ENCODE data around the gene GFPT2. TPM values are rescaled to one million over a fixed set of nuclear protein-coding genes. Genes with fewer than 3 reads are reported as not detected.

The GFPT2 gene
- total RNA-seq, 4 donors from 2014 or later, result 5.5 to 15.6 (median 6.4) TPM; not detected in 1

- intact Hi-C loops (cut with DNase I), result no loop called here
- peaks cover 0 to 4% (median 3%) of the 10 kb centered on the region in 3 donors for H3K4me1 ChIP-seq
- 91 to 92% methylated on average over 3 of the region's 3 CpGs for WGBS, 2 donors
- no peaks in the 10 kb centered on the region for H3K36me3 ChIP-seq
- no peak overlapping the region for H3K27ac ChIP-seq
- DNase-seq, result no peak
- H3K27me3 ChIP-seq, result no peaks in the 10 kb centered on the region
- H3K9me3 ChIP-seq, result no peaks in the 10 kb centered on the region
- no peak overlapping the region for H3K4me3 ChIP-seq
- TF ChIP-seq POLR2A (IDR thresholded peaks at IDR 0.05), result no peak
- TF ChIP-seq, protein P1, sequence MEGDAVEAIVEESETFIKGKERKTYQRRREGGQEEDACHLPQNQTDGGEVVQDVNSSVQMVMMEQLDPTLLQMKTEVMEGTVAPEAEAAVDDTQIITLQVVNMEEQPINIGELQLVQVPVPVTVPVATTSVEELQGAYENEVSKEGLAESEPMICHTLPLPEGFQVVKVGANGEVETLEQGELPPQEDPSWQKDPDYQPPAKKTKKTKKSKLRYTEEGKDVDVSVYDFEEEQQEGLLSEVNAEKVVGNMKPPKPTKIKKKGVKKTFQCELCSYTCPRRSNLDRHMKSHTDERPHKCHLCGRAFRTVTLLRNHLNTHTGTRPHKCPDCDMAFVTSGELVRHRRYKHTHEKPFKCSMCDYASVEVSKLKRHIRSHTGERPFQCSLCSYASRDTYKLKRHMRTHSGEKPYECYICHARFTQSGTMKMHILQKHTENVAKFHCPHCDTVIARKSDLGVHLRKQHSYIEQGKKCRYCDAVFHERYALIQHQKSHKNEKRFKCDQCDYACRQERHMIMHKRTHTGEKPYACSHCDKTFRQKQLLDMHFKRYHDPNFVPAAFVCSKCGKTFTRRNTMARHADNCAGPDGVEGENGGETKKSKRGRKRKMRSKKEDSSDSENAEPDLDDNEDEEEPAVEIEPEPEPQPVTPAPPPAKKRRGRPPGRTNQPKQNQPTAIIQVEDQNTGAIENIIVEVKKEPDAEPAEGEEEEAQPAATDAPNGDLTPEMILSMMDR (IDR thresholded peaks at IDR 0.05), result no peak
These were observed 20.7 kb upstream of the GFPT2 start for GRCh38 chr5:180373870-180374269.

GRCh38 chr5:180373454-180373853 lies 20.3 kb upstream of the GFPT2 start:
- Histone ChIP-seq H3K36me3 (no peaks in the 10 kb centered on the region), H3K27ac (no peak overlapping the region), H3K27me3 (no peaks in the 10 kb centered on the region), H3K9me3 (no peaks in the 10 kb centered on the region), H3K4me1 (peaks cover 0 to 4% (median 3%) of the 10 kb centered on the region in 3 donors), H3K4me3 (no peak overlapping the region)
- WGBS, 2 donors, result 82 to 87% methylated on average over 5 of the region's 5 CpGs
- TF ChIP-seq, protein P1 (IDR thresholded peaks at IDR 0.05), result no peak
- no peak for TF ChIP-seq POLR2A (IDR thresholded peaks at IDR 0.05)
- intact Hi-C loops (cut with DNase I), result no loop called here
- no peak for DNase-seq

DNA sequence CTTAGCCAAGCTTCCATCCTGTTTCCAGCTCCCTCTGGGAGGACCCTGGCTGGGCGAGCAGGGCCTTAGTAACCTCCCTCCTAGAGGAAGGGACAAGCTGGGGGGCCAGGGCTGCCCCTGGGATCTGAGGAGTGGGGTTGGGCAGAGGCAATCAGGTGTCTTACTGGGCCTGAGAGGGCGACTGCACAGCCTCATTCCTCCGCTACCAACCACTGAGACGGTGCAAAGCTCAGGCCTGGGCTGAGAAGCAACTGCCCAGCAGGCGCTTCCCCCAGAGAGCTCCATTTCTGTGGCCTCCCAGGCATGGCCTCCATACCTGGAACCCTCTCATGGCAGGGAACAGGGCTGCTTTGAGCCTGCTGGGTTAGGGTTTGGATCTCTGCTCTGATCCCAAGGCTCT lies 18.8 kb upstream of the GFPT2 start:
- intact Hi-C loops (cut with DNase I), result no loop called here
- Histone ChIP-seq H3K4me3 (no peak overlapping the region), H3K27ac (peak overlapping the region in 1 of 4 donors; percentile 49), H3K36me3 (no peaks in the 10 kb centered on the region), H3K4me1 (peaks cover 0 to 4% (median 3%) of the 10 kb centered on the region in 3 donors), H3K9me3 (no peaks in the 10 kb centered on the region), H3K27me3 (no peaks in the 10 kb centered on the region)
- TF ChIP-seq, protein P1 (IDR thresholded peaks at IDR 0.05), result no peak
- no peak for TF ChIP-seq POLR2A (IDR thresholded peaks at IDR 0.05)
- DNase-seq, result no peak
- WGBS, 2 donors, result 100% methylated on average over 1 of the region's 5 CpGs; no CpG with 5 or more reads in 1 of the 2 donors

DNA sequence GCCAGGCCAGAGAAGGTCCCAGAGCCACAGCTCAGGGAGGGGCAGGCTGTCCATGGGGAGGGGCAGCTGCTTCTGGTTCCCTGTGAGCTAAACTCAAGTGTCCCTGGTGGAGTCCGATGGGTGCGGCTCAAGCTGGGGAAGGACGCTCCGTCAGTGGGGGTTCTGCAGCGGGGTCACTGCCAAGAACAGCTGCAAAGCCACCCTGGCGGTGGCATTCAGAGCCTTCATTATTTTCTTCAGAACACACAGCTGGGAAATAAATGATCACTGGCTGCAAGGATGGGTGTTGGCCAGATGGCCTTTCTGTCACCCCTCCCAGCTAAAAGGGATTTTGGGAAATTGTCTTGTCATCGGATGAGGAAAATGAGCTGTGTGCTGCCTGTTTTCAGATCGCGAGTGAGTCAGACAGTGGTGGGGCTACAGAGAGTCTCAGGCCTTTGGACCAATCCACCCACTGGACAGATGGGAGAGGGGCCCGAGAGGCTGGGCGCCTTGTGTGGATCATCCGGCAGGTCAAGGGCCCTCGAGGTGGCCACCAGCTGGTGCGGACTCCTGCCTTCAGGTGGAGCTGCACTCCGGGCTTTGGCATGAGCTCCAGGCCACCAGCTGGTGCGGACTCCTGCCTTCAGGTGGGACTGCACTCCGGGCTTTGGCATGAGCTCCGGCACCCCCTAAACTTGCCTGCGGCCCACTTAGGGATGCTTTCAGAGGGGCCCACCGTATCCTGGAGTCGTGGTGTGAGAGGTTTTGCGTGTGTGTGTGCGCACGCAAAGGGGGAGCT lies 17.9 kb upstream of the GFPT2 start:
- Histone ChIP-seq H3K27ac (peak overlapping the region in 2 of 4 donors; percentile 29 to 49), H3K4me3 (no peak overlapping the region), H3K9me3 (no peaks in the 10 kb centered on the region), H3K4me1 (peaks cover 0 to 4% (median 3%) of the 10 kb centered on the region in 3 donors), H3K27me3 (no peaks in the 10 kb centered on the region), H3K36me3 (no peaks in the 10 kb centered on the region)
- WGBS, 2 donors, result 88 to 95% methylated on average over 4 to 13 of the region's 24 CpGs
- no peak for DNase-seq
- intact Hi-C loops (cut with DNase I), result no loop called here
- TF ChIP-seq POLR2A (IDR thresholded peaks at IDR 0.05), result no peak
- TF ChIP-seq, protein P1 (IDR thresholded peaks at IDR 0.05), result no peak

DNA sequence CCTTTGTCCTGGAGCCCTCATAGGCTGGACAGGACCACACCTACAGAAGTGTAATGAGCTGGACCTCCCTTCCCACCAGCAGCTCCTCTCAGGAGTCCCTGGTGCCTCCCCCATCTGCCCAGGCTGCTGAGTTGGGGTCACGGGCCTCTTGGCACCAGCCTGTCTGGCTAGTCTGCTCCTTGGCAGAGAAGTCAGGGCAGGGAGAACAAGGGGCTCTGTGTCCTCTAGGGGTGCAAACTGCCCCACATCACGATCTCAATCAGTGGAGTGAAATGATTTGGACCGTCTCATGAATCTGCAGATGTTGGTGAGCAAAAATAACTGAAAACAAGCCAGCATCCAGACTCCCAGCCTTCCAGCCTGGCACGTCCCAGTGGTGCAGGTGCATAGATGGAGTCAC lies 14.9 kb upstream of the GFPT2 start:
- WGBS, 2 donors, result 61 to 100% methylated on average over 1 to 3 of the region's 4 CpGs
- intact Hi-C loops (cut with DNase I), result no loop called here
- no peak for TF ChIP-seq POLR2A (IDR thresholded peaks at IDR 0.05)
- TF ChIP-seq, protein P1 (IDR thresholded peaks at IDR 0.05), result no peak
- H3K9me3 ChIP-seq, result no peaks in the 10 kb centered on the region
- H3K27ac ChIP-seq, result no peak overlapping the region
- H3K4me1 ChIP-seq, result peaks cover 0 to 4% (median 3%) of the 10 kb centered on the region in 3 donors
- no peaks in the 10 kb centered on the region for H3K27me3 ChIP-seq
- H3K4me3 ChIP-seq, result no peak overlapping the region
- no peak for DNase-seq
- H3K36me3 ChIP-seq, result no peaks in the 10 kb centered on the region

All from esophagus squamous epithelium (tissue), 5 donors.